Measurements from ENCODE around the gene KAZN.

KAZN gene

GRCh38 chr1:14922942-14923726, 324.6 kb downstream of the KAZN start:
- DNase-seq, result no peak

- peak; percentile 42 for DNase-seq
These were observed 325.4 kb downstream of the KAZN start for GRCh38 chr1:14923727-14924452.

GRCh38 chr1:14924455-14925331, 326.2 kb downstream of the KAZN start:
- peak; percentile 16 for DNase-seq

- DNase-seq, result no peak
These were observed 327.1 kb downstream of the KAZN start for GRCh38 chr1:14925336-14926136.

GRCh38 chr1:14926229-14926628, 327.7 kb downstream of the KAZN start:
- no peak for DNase-seq

- no peak for DNase-seq
These were observed 328.5 kb downstream of the KAZN start for GRCh38 chr1:14926818-14927575.

GRCh38 chr1:14928412-14928811, 329.9 kb downstream of the KAZN start:
- DNase-seq, result no peak

GRCh38 chr1:14928886-14929546, 330.5 kb downstream of the KAZN start:
- DNase-seq, result no peak

GRCh38 chr1:14929547-14930246, 331.2 kb downstream of the KAZN start:
- DNase-seq, result no peak

GRCh38 chr1:14930247-14930965, 331.9 kb downstream of the KAZN start:
- no peak for DNase-seq

- DNase-seq, result no peak
These were observed 333.7 kb downstream of the KAZN start for GRCh38 chr1:14932034-14932638.

- no peak for DNase-seq
These were observed 336.4 kb downstream of the KAZN start for GRCh38 chr1:14934867-14935266.

GRCh38 chr1:14936815-14937214, 338.3 kb downstream of the KAZN start:
- DNase-seq, result no peak

- no peak for DNase-seq
These were observed 338.9 kb downstream of the KAZN start for GRCh38 chr1:14937288-14937949.

GRCh38 chr1:14939527-14940284, 341.2 kb downstream of the KAZN start:
- peak; percentile 65 for DNase-seq

- no peak for DNase-seq
These were observed 341.9 kb downstream of the KAZN start for GRCh38 chr1:14940285-14940870.

GRCh38 chr1:14941864-14942263, 343.4 kb downstream of the KAZN start:
- no peak for DNase-seq
